Measurements from ENCODE around the gene MACROH2A1. TPM values are rescaled to one million over a fixed set of nuclear protein-coding genes. Genes with fewer than 3 reads are reported as not detected.

The MACROH2A1 gene
- total and polyA plus RNA-seq, 2 experiments from 2014 or later, result 64.9 to 81.6 TPM

- Mint-ChIP-seq H3K4me1 (no peaks in the 10 kb centered on the region; the same call in 2 of the 3 replicates), H3K36me3 (ENCODE audit: low read depth) (peaks cover 64% of the 10 kb centered on the region), H3K27ac (no peak overlapping the region), H3K9me3 (no peaks in the 10 kb centered on the region), H3K4me3 (no peak overlapping the region), H3K27me3 (ENCODE audit: insufficient read depth, low read depth, poor library complexity) (peaks cover 18% of the 10 kb centered on the region)
- Histone ChIP-seq H3K79me2 (replicated peaks; ENCODE audit: insufficient read depth) (no peaks in the 10 kb centered on the region), H3K4me1 (ENCODE audit: insufficient read depth) (no peaks in the 10 kb centered on the region), H3K27me3 (ENCODE audit: insufficient read depth) (no peaks in the 10 kb centered on the region), H3K4me2 (no peak overlapping the region), H3K27ac (ENCODE audit: low read depth) (no peak overlapping the region), H3K9me2 (ENCODE audit: insufficient read depth) (no peaks in the 10 kb centered on the region), H3F3A (replicated peaks; ENCODE audit: low read depth) (no peaks in the 10 kb centered on the region), H3K4me3 (no peak overlapping the region), H4K20me1 (replicated peaks; ENCODE audit: insufficient read depth) (no peaks in the 10 kb centered on the region; the same call in 1 of the 2 replicates), H3K36me3 (ENCODE audit: insufficient read depth) (no peaks in the 10 kb centered on the region), H2AFZ (no peak overlapping the region)
- TF ChIP-seq EZH2 (IDR thresholded peaks at IDR 0.05; ENCODE audit: low read depth, unreplicated experiment) (no peak), CREB1 (CRISPR knock-in tag; IDR thresholded peaks at IDR 0.05; ENCODE audit: low read depth) (no peak), REST (IDR thresholded peaks at IDR 0.05; ENCODE audit: unreplicated experiment) (no peak), EZH2phosphoT487 (IDR thresholded peaks at IDR 0.05; ENCODE audit: unreplicated experiment) (no peak), ZNF114 (CRISPR knock-in tag; IDR thresholded peaks at IDR 0.05) (no peak), JUNB (IDR thresholded peaks at IDR 0.05; ENCODE audit: unreplicated experiment) (no peak), STAT1 (IDR thresholded peaks at IDR 0.05; ENCODE audit: unreplicated experiment) (no peak), ETS1 (IDR thresholded peaks at IDR 0.05) (no peak), NANOG (IDR thresholded peaks at IDR 0.05; ENCODE audit: borderline replicate concordance) (no peak), ZNF331 (CRISPR knock-in tag; IDR thresholded peaks at IDR 0.05; ENCODE audit: low read depth) (no peak), POLR2AphosphoS5 (IDR thresholded peaks at IDR 0.05; ENCODE audit: low read depth) (no peak), CTCF (conservative IDR thresholded peaks at IDR 0.05; ENCODE audit: low read depth in 2 of 2) (no peak), ZNF462 (CRISPR knock-in tag; IDR thresholded peaks at IDR 0.05) (no peak)
- DNase-seq (ENCODE audit: low spot score), result no peak
- ATAC-seq, result no peak
These were observed 57.1 kb downstream of the MACROH2A1 start for GRCh38 chr5:135341696-135342550.

All from GM23338 (cell line).